B cell (primary cell): ENCODE measurements around the gene NCAN. TPM values are rescaled to one million over a fixed set of nuclear protein-coding genes. Genes with fewer than 3 reads are reported as not detected.

Source experiments
- ATAC-seq: fragments of 200-7000 bp; cut with Tn5 transposase; one replicate; pipeline ENCODE4 v1.10.0; 2021; ENCODE audit warnings: low read depth, mild to moderate bottlenecking, moderate number of reproducible peaks, moderate library complexity
- CTCF ChIA-PET: fragments of 350-600 bp; sonication (Branson Sonifier 250); formaldehyde crosslinking; loops from one replicate; lab custom pipeline; 2021; ENCODE audit warnings: antibody characterized with exemption, inconsistent platforms; lab: Charles Lee
- POLR2A ChIA-PET: fragments of 350-600 bp; sonication (Branson Sonifier 250); formaldehyde crosslinking; loops from one replicate; lab custom pipeline; 2021; ENCODE audit warnings: antibody characterized with exemption; lab: Charles Lee
- DNase-seq: peaks from one replicate; pipeline ENCODE4 v3.0.0; 2013
- H2AFZ ChIP-seq: 2 replicates; pipeline ENCODE4 v1.6.1; 2012; ENCODE audit warnings: mild to moderate bottlenecking, low read depth, low read length; ENCODE audit not compliant: insufficient read depth, poor library complexity, severe bottlenecking
- H3K27ac ChIP-seq, 2 donors: 1 replicate in 1 of 2; 2 replicates in 1 of 2; pipeline ENCODE4 v1.5.1; 2012 to 2013; ENCODE audit warnings: low read length in 2 of 2, mild to moderate bottlenecking in 2 of 2, moderate library complexity in 1 of 2
- H3K27me3 ChIP-seq, 4 experiments: fragments of 200-600 bp in 1 of 4; sonication (generic) in 1 of 4; replicated peaks in 1 of 4; 1 replicate in 2 of 4; 2 replicates in 2 of 4; pipeline versions ENCODE4 v1.6.1 to v1.7.0; 2013 to 2016; ENCODE audit warnings: low read length in 3 of 4, mild to moderate bottlenecking in 2 of 4, mixed read lengths in 1 of 4, moderate library complexity in 1 of 4; ENCODE audit not compliant: insufficient read depth in 4 of 4, control insufficient read depth in 3 of 4; ENCODE audit errors: control extremely low read depth in 1 of 4
- H3K36me3 ChIP-seq, 2 experiments: replicated peaks in 1 of 2; 1 replicate in 1 of 2; 2 replicates in 1 of 2; pipeline versions ENCODE4 v1.6.1 to v1.7.1; 2013; ENCODE audit warnings: low read length in 1 of 2; ENCODE audit not compliant: insufficient read depth in 2 of 2, control insufficient read depth in 1 of 2; ENCODE audit errors: control extremely low read depth in 1 of 2, extremely low read depth in 1 of 2
- H3K4me1 ChIP-seq, 2 donors: fragments of 200-600 bp in 1 of 2; sonication (generic) in 1 of 2; 1 replicate in 1 of 2; 2 replicates in 1 of 2; pipeline versions ENCODE4 v1.5.1 to v1.6.1; 2013 to 2017; ENCODE audit warnings: low read length in 2 of 2; ENCODE audit not compliant: control insufficient read depth in 2 of 2, insufficient read depth in 2 of 2
- H3K4me2 ChIP-seq: replicated peaks from 2 replicates; pipeline ENCODE3; 2012; ENCODE audit warnings: mild to moderate bottlenecking, low read depth, low read length; ENCODE audit not compliant: poor library complexity, severe bottlenecking
- H3K4me3 ChIP-seq, 5 experiments: fragments of 200-600 bp in 1 of 5; sonication (generic) in 1 of 5; 1 replicate in 3 of 5; 2 replicates in 2 of 5; pipeline versions ENCODE4 v1.5.1 to v1.7.0; 2011 to 2016; ENCODE audit warnings: low read length in 4 of 5, mild to moderate bottlenecking in 4 of 5, low read depth in 2 of 5, control low read depth in 1 of 5, moderate library complexity in 1 of 5; ENCODE audit not compliant: insufficient read depth in 1 of 5; ENCODE audit errors: control extremely low read depth in 1 of 5, extremely low read depth in 1 of 5
- H3K79me2 ChIP-seq: fragments of 200-600 bp; sonication (generic); one replicate; pipeline ENCODE4 v1.6.0; 2016; ENCODE audit warnings: low read length; ENCODE audit not compliant: control insufficient read depth, insufficient read depth
- H3K9ac ChIP-seq: fragments of 200-600 bp; sonication (generic); 2 replicates; pipeline ENCODE4 v1.6.1; 2017; ENCODE audit warnings: mild to moderate bottlenecking, low read length, moderate library complexity
- H3K9me3 ChIP-seq, 3 donors: one replicate each; pipeline versions ENCODE4 v1.6.1 to v1.7.1; 2013; ENCODE audit warnings: low read length in 2 of 3; ENCODE audit not compliant: control insufficient read depth in 2 of 3, insufficient read depth in 1 of 3; ENCODE audit errors: control extremely low read depth in 1 of 3
- H4K20me1 ChIP-seq: 2 replicates; pipeline ENCODE4 v1.6.0; 2012; ENCODE audit warnings: mild to moderate bottlenecking, low read length; ENCODE audit not compliant: insufficient read depth, control insufficient read depth, poor library complexity, severe bottlenecking
- H3K27ac Mint-ChIP-seq: one replicate; pipeline ENCODE4 v1.8.0; 2021; ENCODE audit warnings: mixed read lengths
- H3K27me3 Mint-ChIP-seq: one replicate; pipeline ENCODE4 v1.8.0; 2021; ENCODE audit warnings: mixed read lengths
- H3K4me1 Mint-ChIP-seq: one replicate; pipeline ENCODE4 v1.8.0; 2021; ENCODE audit warnings: mixed read lengths
- H3K4me3 Mint-ChIP-seq: one replicate; pipeline ENCODE4 v1.8.0; 2021; ENCODE audit warnings: mixed read lengths
- H3K9me3 Mint-ChIP-seq: one replicate; pipeline ENCODE4 v1.8.0; 2022; ENCODE audit warnings: mixed read lengths; ENCODE audit not compliant: insufficient read depth
- CTCF ChIP-seq: fragments of 200-600 bp; IDR thresholded peaks from one replicate; pipeline ENCODE4 v1.8.0; 2022; ENCODE audit warnings: antibody characterized with exemption, mild to moderate bottlenecking
- EZH2 ChIP-seq: IDR thresholded peaks from 2 replicates; pipeline ENCODE4 v1.6.1; 2012; ENCODE audit warnings: borderline replicate concordance, low read depth, mild to moderate bottlenecking, moderate library complexity, low read length; ENCODE audit not compliant: insufficient read depth, poor library complexity, severe bottlenecking
- WGBS: methylation state at CpG from one replicate; pipeline ENCODE4 v1.1.5; 2013; ENCODE audit warnings: missing lambda C conversion rate; ENCODE audit not compliant: insufficient coverage; 5-methylcytosine and 5-hydroxymethylcytosine counted together
- intact Hi-C: fragments of 100-400 bp; cut with micrococcal nuclease; formaldehyde crosslinking; loops from one replicate; pipeline ENCODE4 v1.10.0; 2022
- polyA plus RNA-seq: library from polyadenylated mRNA; depleted of rRNA; stranded (reverse); fragments of >200 nt; gene quantifications from 2 replicates; pipeline ENCODE4 v1.2.3, GENCODE V29; 2012
- total RNA-seq, 2 donors: library from RNA; stranded (reverse); fragments of 120-200 nt in 1 of 2; gene quantifications; 1 replicate in 1 of 2; 2 replicates in 1 of 2; pipeline versions ENCODE4 v1.2.3 to v1.2.4, GENCODE V29; 2013 to 2022

The NCAN gene
- total and polyA plus RNA-seq, 2 donors (not counting 1 experiment from before 2014, with no cell fraction given), result 0.03 TPM; not detected in 1

- CTCF ChIA-PET, result interaction anchor here (1.3 to 1.6 kb wide), 2 partner anchors 10 to 12 kb away, joined by 3 to 4 read pairs; no protein-coding TSS in a partner anchor
- TF ChIP-seq EZH2 (no peak), CTCF (no peak)
- DNase-seq (no peak), ATAC-seq (no peak)
- Histone ChIP-seq H3K4me2 (no peak overlapping the region), H3K27ac (no peak overlapping the region), H3K9me3 (peaks cover 0 to 14% (median 5%) of the 10 kb centered on the region in 3 donors), H3K9ac (no peak overlapping the region), H4K20me1 (peaks cover 17% of the 10 kb centered on the region), H3K4me3 (no peak overlapping the region), H3K27me3 (no peaks in the 10 kb centered on the region), H3K36me3 (peaks cover 0 to 32% of the 10 kb centered on the region in 2 experiments), H3K79me2 (peaks cover 49% of the 10 kb centered on the region), H2AFZ (no peak overlapping the region), H3K4me1 (peaks cover 22 to 40% of the 10 kb centered on the region in 2 donors)
- POLR2A ChIA-PET, result no interaction called here
- H3K27me3 Mint-ChIP-seq, result no peaks in the 10 kb centered on the region
- H3K4me1 Mint-ChIP-seq, result peaks cover 34% of the 10 kb centered on the region
- H3K9me3 Mint-ChIP-seq, result peaks cover 4% of the 10 kb centered on the region
- 100% methylated on average over 7 of the region's 14 CpGs for WGBS
- no peak overlapping the region for H3K4me3 Mint-ChIP-seq
- intact Hi-C loops, result no loop called here
- H3K27ac Mint-ChIP-seq, result no peak overlapping the region
Observed at GRCh38 chr19:19186742-19187141, 25.0 kb upstream of the NCAN start.

DNA sequence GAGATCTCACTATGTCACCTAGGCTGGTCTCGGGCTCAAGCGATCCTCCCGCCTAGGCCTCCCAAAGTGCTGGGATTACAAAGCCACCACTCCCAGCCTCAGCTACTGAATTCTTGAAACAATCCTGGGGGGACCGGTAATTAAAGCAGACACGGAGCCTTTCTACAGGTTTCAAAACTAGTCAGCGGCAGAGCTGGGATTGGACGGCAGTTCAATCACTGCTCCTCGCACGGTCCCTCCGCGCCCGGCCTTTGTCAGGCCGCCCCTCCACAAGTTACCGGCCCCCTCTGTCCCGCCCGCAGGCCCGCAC, 20.0 kb upstream of the NCAN start:
- H4K20me1 ChIP-seq, result peaks cover 13% of the 10 kb centered on the region
- peaks cover 50% of the 10 kb centered on the region for H3K4me1 Mint-ChIP-seq
- ChIA-PET CTCF (interaction anchor here (0.5 to 1.3 kb wide), 5 partner anchors 11 to 33 kb away, joined by 3 to 4 read pairs (median 3); partner anchors contain the start of gene NR2C2AP), POLR2A (interaction anchor here (1.0 to 2.6 kb wide), 5 partner anchors 12 to 173 kb away, joined by 3 to 14 read pairs (median 3); partner anchors contain the start of genes MAU2, NR2C2AP and SLC25A42)
- under 1% methylated on average over 17 of the region's 17 CpGs for WGBS
- H3K9me3 Mint-ChIP-seq, result peaks cover under 1% of the 10 kb centered on the region
- peak overlapping the region; percentile 97 for H3K4me3 Mint-ChIP-seq
- peaks cover 0 to 4% (median 2%) of the 10 kb centered on the region in 3 donors for H3K9me3 ChIP-seq
- no peaks in the 10 kb centered on the region for H3K27me3 Mint-ChIP-seq
- H3K79me2 ChIP-seq, result peaks cover 57% of the 10 kb centered on the region
- H3K27ac Mint-ChIP-seq, result peak overlapping the region; percentile 98
- peak overlapping the region; percentile 94 for H2AFZ ChIP-seq
- H3K4me2 ChIP-seq, result peak overlapping the region; percentile 87
- no peak for DNase-seq
- intact Hi-C loops, result loop anchor here (1.0 to 5.0 kb wide), 8 partner anchors 12 to 541 kb away; partner anchors contain the start of genes ARMC6, GATAD2A, MAU2 and NR2C2AP
- peaks cover 28 to 43% of the 10 kb centered on the region in 2 donors for H3K4me1 ChIP-seq
- TF ChIP-seq EZH2 (no peak), CTCF (no peak)
- H3K27me3 ChIP-seq, result no peaks in the 10 kb centered on the region
- H3K36me3 ChIP-seq, result peaks cover 0 to 4% of the 10 kb centered on the region in 2 experiments
- peak overlapping the region; percentile 69 to 99 (median 93) for H3K4me3 ChIP-seq
- peak overlapping the region; percentile 98 for H3K9ac ChIP-seq
- H3K27ac ChIP-seq, result peak overlapping the region; percentile 99 to 100
- no peak for ATAC-seq
